IMR-90 (cell line): ENCODE measurements around the gene STOML1. TPM values are rescaled to one million over a fixed set of nuclear protein-coding genes. Genes with fewer than 3 reads are reported as not detected.

Experiments
- ATAC-seq: fragments of 200-7000 bp; cut with Tn5 transposase; 2 replicates; pipeline ENCODE4 v1.9.1; 2020; ENCODE audit warnings: low read depth, mild to moderate bottlenecking, moderate library complexity
- BruUV-seq: library from RNA; stranded (reverse); fragments of 400-500 nt; replicated peaks from 2 replicates; lab custom pipeline; 2021; lab: Mats Ljungman, UMichigan
- CTCF ChIA-PET: fragments of 300-600 bp; formaldehyde crosslinking; extraction: SDS; loops from one replicate; lab custom pipeline; 2021; ENCODE audit warnings: antibody characterized with exemption; lab: Yijun Ruan, JAX
- POLR2A ChIA-PET: fragments of 300-600 bp; sonication (Branson Sonifier 250); formaldehyde crosslinking; loops from one replicate; lab custom pipeline; 2022; ENCODE audit warnings: antibody characterized with exemption; ENCODE audit not compliant: unreplicated experiment; lab: Charles Lee
- DNase-seq: peaks from one replicate; pipeline ENCODE4 v3.0.0; 2013
- H2AFZ ChIP-seq: replicated peaks from 2 replicates; pipeline ENCODE3; 2013; ENCODE audit warnings: low read length, mild to moderate bottlenecking; ENCODE audit not compliant: poor library complexity
- H2AK5ac ChIP-seq: 2 replicates; pipeline ENCODE4 v1.6.1; 2013; ENCODE audit warnings: low read depth, low read length, inconsistent platforms
- H2AK9ac ChIP-seq: replicated peaks from 2 replicates; pipeline ENCODE3; 2013; ENCODE audit warnings: mild to moderate bottlenecking, low read depth, low read length, moderate library complexity; ENCODE audit not compliant: poor library complexity
- H2BK120ac ChIP-seq: 2 replicates; pipeline ENCODE4 v1.6.1; 2013; ENCODE audit warnings: low read depth, low read length, inconsistent platforms
- H2BK15ac ChIP-seq: 3 replicates; pipeline ENCODE4 v1.6.1; 2013; ENCODE audit warnings: low read depth, low read length, inconsistent platforms
- H2BK20ac ChIP-seq: 2 replicates; pipeline ENCODE4 v1.6.1; 2013; ENCODE audit warnings: low read depth, mild to moderate bottlenecking, inconsistent platforms, low read length, moderate library complexity
- H2BK5ac ChIP-seq: 2 replicates; pipeline ENCODE4 v1.6.1; 2013; ENCODE audit warnings: mild to moderate bottlenecking, low read depth, low read length, inconsistent platforms; ENCODE audit not compliant: poor library complexity, severe bottlenecking
- H3K14ac ChIP-seq: replicated peaks from 2 replicates; pipeline ENCODE4 v1.6.1; 2013; ENCODE audit warnings: low read depth, low read length, inconsistent platforms
- H3K18ac ChIP-seq: 2 replicates; pipeline ENCODE4 v1.6.1; 2013; ENCODE audit warnings: low read depth, low read length, control low read depth
- H3K23ac ChIP-seq: 2 replicates; pipeline ENCODE4 v1.6.1; 2013; ENCODE audit warnings: low read depth, low read length, inconsistent platforms
- H3K27ac ChIP-seq: 2 replicates; pipeline ENCODE4 v1.5.1; 2013; ENCODE audit warnings: mild to moderate bottlenecking, control low read depth, low read length; ENCODE audit not compliant: insufficient read depth
- H3K27me3 ChIP-seq: 2 replicates; pipeline ENCODE4 v1.6.1; 2013; ENCODE audit warnings: low read length; ENCODE audit not compliant: control insufficient read depth, insufficient read depth
- H3K36me3 ChIP-seq: 2 replicates; pipeline ENCODE4 v1.6.1; 2013; ENCODE audit warnings: low read length, mixed read lengths; ENCODE audit not compliant: control insufficient read depth, insufficient read depth
- H3K4ac ChIP-seq: 2 replicates; pipeline ENCODE4 v1.6.1; 2013; ENCODE audit warnings: low read depth, low read length, inconsistent platforms
- H3K4me1 ChIP-seq: 2 replicates; pipeline ENCODE4 v1.6.1; 2013; ENCODE audit warnings: low read length, mixed read lengths; ENCODE audit not compliant: control insufficient read depth, insufficient read depth
- H3K4me2 ChIP-seq: 2 replicates; pipeline ENCODE4 v1.6.1; 2013; ENCODE audit warnings: low read depth, mild to moderate bottlenecking, control low read depth, low read length, moderate library complexity
- H3K4me3 ChIP-seq: 2 replicates; pipeline ENCODE4 v1.5.1; 2013; ENCODE audit warnings: low read depth, mild to moderate bottlenecking, control low read depth, low read length, moderate library complexity; ENCODE audit not compliant: insufficient read depth
- H3K56ac ChIP-seq: 2 replicates; pipeline ENCODE4 v1.6.1; 2013; ENCODE audit warnings: low read length, inconsistent platforms; ENCODE audit not compliant: insufficient read depth; ENCODE audit errors: extremely low read depth
- H3K79me1 ChIP-seq, 2 experiments: 2 replicates each; pipeline ENCODE4 v1.6.1; 2013; ENCODE audit warnings: low read length in 2 of 2, inconsistent platforms in 1 of 2, low read depth in 1 of 2
- H3K9ac ChIP-seq: 2 replicates; pipeline ENCODE4 v1.6.1; 2013; ENCODE audit warnings: low read depth, low read length, control low read depth
- H3K9me1 ChIP-seq: 2 replicates; pipeline ENCODE4 v1.6.1; 2013; ENCODE audit warnings: low read length, inconsistent platforms; ENCODE audit not compliant: insufficient read depth
- H3K9me3 ChIP-seq: 2 replicates; pipeline ENCODE4 v1.6.1; 2013; ENCODE audit warnings: low read length; ENCODE audit not compliant: control insufficient read depth, insufficient read depth
- H4K20me1 ChIP-seq: 2 replicates; pipeline ENCODE4 v1.6.1; 2013; ENCODE audit warnings: low read length, inconsistent platforms; ENCODE audit not compliant: insufficient read depth
- H4K5ac ChIP-seq: 2 replicates; pipeline ENCODE4 v1.6.1; 2013; ENCODE audit warnings: mild to moderate bottlenecking, low read depth, low read length, control low read depth
- H4K8ac ChIP-seq, 2 experiments: 2 replicates each; pipeline ENCODE4 v1.6.1; 2013; ENCODE audit warnings: low read depth in 2 of 2, low read length in 2 of 2, control low read depth in 1 of 2, inconsistent platforms in 1 of 2
- H4K91ac ChIP-seq: 2 replicates; pipeline ENCODE4 v1.6.1; 2013; ENCODE audit warnings: low read depth, low read length, inconsistent platforms; ENCODE audit not compliant: insufficient read depth
- BHLHE40 ChIP-seq: fragments of 150-350 bp; IDR thresholded peaks from 2 replicates; pipeline ENCODE4 v1.6.1; 2016; ENCODE audit warnings: mild to moderate bottlenecking, low read depth, low read length
- MAFK ChIP-seq: IDR thresholded peaks from 2 replicates; pipeline ENCODE4 v1.6.1; 2012; ENCODE audit warnings: low read depth, low read length, improper control_type of control experiment
- POLR2A ChIP-seq: IDR thresholded peaks from 2 replicates; pipeline ENCODE4 v1.6.1; 2012; ENCODE audit warnings: mild to moderate bottlenecking, low read depth, low read length
- RAD21 ChIP-seq: IDR thresholded peaks from 2 replicates; pipeline ENCODE4 v1.6.1; 2012; ENCODE audit warnings: low read length, improper control_type of control experiment
- RCOR1 ChIP-seq: IDR thresholded peaks from 2 replicates; pipeline ENCODE4 v1.6.1; 2012; ENCODE audit warnings: mild to moderate bottlenecking, low read length, improper control_type of control experiment; ENCODE audit not compliant: insufficient replicate concordance
- WGBS, 2 experiments: methylation state at CpG; one replicate each; pipeline versions ENCODE4 v1.1.5 to v1.1.7; 2013; ENCODE audit warnings: missing lambda C conversion rate in 2 of 2; ENCODE audit not compliant: insufficient read length in 1 of 2; ENCODE audit errors: extremely low coverage in 2 of 2; 5-methylcytosine and 5-hydroxymethylcytosine counted together
- dilution Hi-C: fragments of 300-500 bp; cut with HindIII; formaldehyde crosslinking; loops from one replicate; pipeline ENCODE4 v1.14.3; 2018; ENCODE audit warnings: low sequenced_read_pairs; ENCODE audit not compliant: unreplicated experiment
- in situ Hi-C: fragments of 300-500 bp; cut with MboI; formaldehyde crosslinking; loops from 3 replicates; pipeline ENCODE4 v1.14.3; 2019; ENCODE audit warnings: low sequenced_read_pairs, inconsistent platforms, mixed read lengths
- intact Hi-C: fragments of 100-400 bp; cut with micrococcal nuclease; formaldehyde crosslinking; loops from 2 replicates; pipeline ENCODE4 v1.10.0; 2022
- polyA plus RNA-seq, 3 experiments: library from polyadenylated mRNA; depleted of rRNA; stranded (reverse); fragments of >200 nt; gene quantifications; 2 replicates each; pipeline ENCODE4 v1.2.3, GENCODE V29; 2012; ENCODE audit warnings: low replicate concordance in 1 of 3
- total RNA-seq: library from RNA; depleted of rRNA; stranded (reverse); fragments of >200 nt; gene quantifications from 2 replicates; pipeline ENCODE4 v1.2.3, GENCODE V29; 2012

Gene STOML1
- total and polyA plus RNA-seq, 2 of the 4 experiments (the other 2 are of a cell fraction) = 11.8 to 21.2 TPM

- POLR2A ChIA-PET = no interaction called here
- Histone ChIP-seq H2BK120ac (peak overlapping the region; percentile 99), H3K4me3 (no peak overlapping the region), H3K9ac (no peak overlapping the region), H4K20me1 (0 out of 2 replicates have a peak, but pooled peaks cover under 1% of the 10 kb centered on the region), H3K79me1 (peaks cover 43 to 80% of the 10 kb centered on the region in 2 experiments), H2AK9ac (peak overlapping the region; percentile 98), H2BK5ac (peak overlapping the region; percentile 97), H3K36me3 (peaks cover 33% of the 10 kb centered on the region), H4K5ac (peak overlapping the region; percentile 96), H2AFZ (no peak overlapping the region), H3K4me2 (no peak overlapping the region), H3K27ac (peak overlapping the region; percentile 73; the same call in 1 of the 2 replicates), H2BK15ac (peak overlapping the region; percentile 98; the same call in 2 of the 3 replicates), H3K9me1 (peaks cover 25% of the 10 kb centered on the region), H3K27me3 (no peaks in the 10 kb centered on the region), H4K8ac (peak overlapping the region; percentile 98 to 100), H2AK5ac (peak overlapping the region; percentile 100), H4K91ac (peak overlapping the region; percentile 98), H3K18ac (peak overlapping the region; percentile 96; the same call in 1 of the 2 replicates), H2BK20ac (peak overlapping the region; percentile 98), H3K4me1 (peaks cover 37% of the 10 kb centered on the region), H3K9me3 (no peaks in the 10 kb centered on the region), H3K23ac (peak overlapping the region; percentile 17), H3K14ac (peak overlapping the region; percentile 22), H3K4ac (peak overlapping the region; percentile 100), H3K56ac (no peak overlapping the region)
- no peak for TF ChIP-seq POLR2A
- TF ChIP-seq MAFK = peak; percentile 2; the same call in 1 of the 2 replicates
- no peak for TF ChIP-seq RAD21
- no peak for TF ChIP-seq RCOR1
- no peak for TF ChIP-seq BHLHE40
- no peak for DNase-seq
- no peak for ATAC-seq
- CTCF ChIA-PET = no interaction called here
- in situ Hi-C loops (no loop called here), dilution Hi-C loops (no loop called here), intact Hi-C loops (no loop called here)
- no TSS peak for BruUV-seq
- 89% methylated on average over 3 of the region's 10 CpGs; no CpG with 5 or more reads in 1 of the 2 experiments for WGBS, 2 experiments
Observed at GRCh38 chr15:73941871-73942635, 50.0 kb downstream of the STOML1 start.
